CD4-positive, alpha-beta T cell treated with Interleukin-15 for 4 hours (primary cell): Measurements from ENCODE around the gene ELK4.
"Not testable (repeated sequence)": the region's sequence is repeated elsewhere in the genome, so short reads cannot be mapped to it uniquely, and the experiment has no call there.

Source experiments
- DNase-seq: peaks from one replicate; pipeline ENCODE4 v3.0.0-alpha.2; 2020; ENCODE audit warnings: low spot score

Gene ELK4

GRCh38 chr1:205664399-205665017, 32.7 kb upstream of the ELK4 start:
- no peak for DNase-seq

GRCh38 chr1:205663286-205663936, 31.6 kb upstream of the ELK4 start:
- DNase-seq: no peak

DNA sequence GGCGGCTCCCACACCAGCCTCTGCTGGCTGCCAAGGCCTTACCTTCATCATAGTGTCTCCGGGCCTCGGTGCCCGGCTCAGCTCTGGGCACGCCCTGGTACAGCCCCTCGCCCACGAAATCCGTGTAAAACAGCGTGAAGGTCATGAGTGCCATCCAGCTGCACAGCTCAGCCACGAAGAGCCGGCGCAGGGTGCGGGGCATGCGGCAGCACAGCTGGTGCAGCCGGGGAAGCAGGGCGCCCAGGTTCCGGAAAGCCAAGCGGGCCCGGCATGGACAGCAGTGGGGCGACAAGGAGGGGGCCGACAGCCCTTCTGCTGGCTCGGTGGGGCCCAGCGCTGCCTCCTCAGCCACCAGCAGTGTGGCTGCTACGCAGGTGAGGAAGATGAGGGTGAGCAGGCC, 31.0 kb upstream of the ELK4 start:
- DNase-seq: no peak

- no peak for DNase-seq
Observed at GRCh38 chr1:205662135-205662738, 30.4 kb upstream of the ELK4 start.

DNA sequence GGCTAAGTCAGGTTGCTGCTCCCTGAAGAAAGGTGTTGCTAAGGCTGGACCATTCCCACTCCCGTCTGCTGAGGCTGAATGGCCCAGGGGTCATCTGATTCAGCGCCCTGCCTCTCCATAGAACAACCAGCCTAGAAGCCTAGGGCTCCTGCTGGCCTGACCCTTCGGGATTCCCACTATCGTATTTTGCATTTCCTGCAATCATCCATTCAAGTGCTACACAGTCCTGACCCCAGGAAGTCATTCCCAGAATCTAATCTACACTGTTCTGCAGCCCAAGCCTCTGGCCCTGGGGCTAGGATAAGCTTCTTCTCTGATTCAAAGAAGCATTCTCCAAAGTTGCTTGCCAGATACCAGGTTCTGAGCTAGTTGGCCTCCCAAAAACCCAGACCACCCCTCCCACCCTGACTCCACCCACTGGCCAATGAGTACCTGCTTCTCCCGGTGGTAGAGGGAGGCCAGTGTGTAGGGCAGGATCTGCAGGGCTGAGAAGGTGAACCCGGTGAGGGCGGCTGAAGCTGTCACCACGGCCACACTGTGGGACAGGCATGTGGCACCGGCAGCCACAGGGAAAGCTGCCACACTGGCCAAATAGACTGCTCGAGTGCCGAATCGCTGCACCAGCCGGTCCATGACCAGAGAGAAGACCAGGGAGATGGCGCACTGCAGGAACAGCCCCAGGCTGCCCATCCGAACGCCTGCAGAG, 29.8 kb upstream of the ELK4 start:
- no peak for DNase-seq

DNA sequence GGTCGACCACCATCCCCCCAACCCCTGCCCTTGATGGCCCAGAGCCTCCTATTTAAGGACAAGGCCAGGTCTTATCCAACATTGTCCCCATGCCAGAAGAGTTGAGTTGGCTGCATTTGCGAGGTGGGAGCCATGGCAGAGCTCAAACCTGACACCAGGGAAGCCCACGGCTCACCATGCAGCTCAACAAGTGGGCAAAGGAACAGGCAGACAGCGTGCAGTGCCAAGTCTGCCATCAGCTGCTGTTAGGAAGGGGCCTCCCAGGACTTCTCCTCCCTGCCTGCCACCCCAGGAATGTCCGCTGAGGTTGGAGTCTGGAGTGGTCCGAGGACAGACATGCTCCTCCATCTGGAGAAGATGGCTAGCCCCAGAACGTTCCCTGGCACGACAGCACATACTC, 28.6 kb upstream of the ELK4 start:
- DNase-seq: no peak

DNA sequence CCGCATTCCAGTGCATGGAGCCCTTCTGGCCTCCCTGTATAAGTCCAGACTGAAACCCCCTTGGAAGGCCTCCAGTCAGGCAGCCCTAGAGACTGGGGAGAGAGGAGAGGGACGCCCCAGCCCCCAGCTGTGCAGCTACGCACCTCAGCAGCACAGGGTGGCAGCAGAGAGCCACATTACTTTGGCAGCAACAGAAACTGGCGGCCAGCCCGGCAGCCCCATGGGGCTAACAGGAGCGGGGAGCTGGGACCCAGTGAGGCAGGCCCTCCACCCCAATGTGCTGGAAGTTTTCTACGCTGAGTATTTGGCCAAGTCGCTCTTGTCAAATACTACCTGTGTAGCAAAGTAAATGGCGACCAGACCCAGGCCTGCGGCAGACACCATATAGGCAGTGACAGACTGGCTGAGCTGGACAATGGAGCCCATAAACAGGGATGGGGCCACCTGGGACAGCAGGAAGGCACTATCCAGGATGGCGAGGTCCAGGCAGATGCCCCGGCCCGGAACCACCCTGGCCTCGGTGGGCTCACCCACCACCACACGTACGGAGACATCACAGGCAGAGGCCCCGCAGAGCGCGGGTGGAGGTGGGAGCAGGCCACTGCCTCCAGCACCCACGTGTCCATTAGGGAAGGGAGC, 27.3 kb upstream of the ELK4 start:
- DNase-seq: peak; percentile 71

- no peak for DNase-seq
Observed at GRCh38 chr1:205656236-205656635, 24.4 kb upstream of the ELK4 start.

DNA sequence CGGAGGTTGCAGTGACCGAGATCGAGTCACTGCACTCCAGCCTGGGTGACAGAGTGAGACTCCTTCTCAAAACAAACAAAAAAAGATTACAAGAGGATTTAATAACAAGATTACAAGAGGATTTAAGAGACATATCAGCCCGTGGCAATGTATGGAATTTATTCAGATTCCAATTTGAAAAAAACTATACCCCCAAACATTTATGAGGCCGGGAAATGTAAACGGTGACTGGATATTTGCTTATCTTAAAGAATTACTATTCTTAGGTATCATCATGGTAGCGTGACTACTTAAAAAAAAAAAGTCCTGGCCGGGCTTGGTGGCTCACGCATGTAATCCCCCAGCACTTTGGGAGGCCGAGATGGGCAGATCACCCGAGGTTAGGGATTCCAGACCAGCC, 21.2 kb upstream of the ELK4 start:
- no peak for DNase-seq

GRCh38 chr1:205650241-205650640, 18.4 kb upstream of the ELK4 start:
- DNase-seq: no peak

DNA sequence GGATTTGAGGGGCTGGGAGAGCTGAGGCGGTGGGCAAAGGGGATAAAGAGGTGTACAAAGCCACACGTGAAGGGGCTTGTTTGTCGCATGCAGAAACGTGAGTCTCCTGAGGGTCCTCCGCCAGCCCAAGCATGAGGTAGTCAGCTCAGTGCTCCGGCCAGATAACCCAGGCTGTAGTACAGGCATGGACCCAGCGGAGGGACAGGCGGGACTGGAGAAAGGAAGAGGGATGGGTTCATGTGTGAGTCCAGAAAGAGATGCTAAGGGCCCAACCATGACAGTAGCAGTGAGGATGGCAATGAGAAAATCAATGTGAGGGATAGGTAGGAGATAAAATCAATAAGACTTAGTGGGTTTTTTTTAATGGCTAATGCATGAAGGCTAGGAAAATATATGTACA, 13.7 kb upstream of the ELK4 start:
- DNase-seq: no peak

- DNase-seq: no peak
Observed at GRCh38 chr1:205642679-205643307, 11.0 kb upstream of the ELK4 start.

DNA sequence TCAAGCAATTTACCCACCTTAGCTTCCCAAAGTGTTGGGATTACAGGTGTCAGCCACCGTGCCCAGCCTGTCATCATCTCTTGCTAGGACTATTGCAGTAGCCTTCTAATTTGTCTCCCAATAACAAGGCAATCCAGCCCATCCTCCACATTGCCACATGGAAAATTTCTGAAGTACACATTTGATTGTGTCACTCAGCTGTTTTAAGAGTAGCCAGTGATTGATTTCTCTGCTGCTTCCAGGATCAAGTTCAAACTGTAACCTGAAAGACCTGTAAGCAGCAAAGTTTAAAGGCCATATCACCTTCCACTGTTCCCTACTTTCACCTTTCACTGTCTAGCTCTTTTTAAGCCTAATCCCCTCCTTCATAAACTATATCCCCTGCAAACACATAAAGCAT, 7.8 kb upstream of the ELK4 start:
- no peak for DNase-seq

DNA sequence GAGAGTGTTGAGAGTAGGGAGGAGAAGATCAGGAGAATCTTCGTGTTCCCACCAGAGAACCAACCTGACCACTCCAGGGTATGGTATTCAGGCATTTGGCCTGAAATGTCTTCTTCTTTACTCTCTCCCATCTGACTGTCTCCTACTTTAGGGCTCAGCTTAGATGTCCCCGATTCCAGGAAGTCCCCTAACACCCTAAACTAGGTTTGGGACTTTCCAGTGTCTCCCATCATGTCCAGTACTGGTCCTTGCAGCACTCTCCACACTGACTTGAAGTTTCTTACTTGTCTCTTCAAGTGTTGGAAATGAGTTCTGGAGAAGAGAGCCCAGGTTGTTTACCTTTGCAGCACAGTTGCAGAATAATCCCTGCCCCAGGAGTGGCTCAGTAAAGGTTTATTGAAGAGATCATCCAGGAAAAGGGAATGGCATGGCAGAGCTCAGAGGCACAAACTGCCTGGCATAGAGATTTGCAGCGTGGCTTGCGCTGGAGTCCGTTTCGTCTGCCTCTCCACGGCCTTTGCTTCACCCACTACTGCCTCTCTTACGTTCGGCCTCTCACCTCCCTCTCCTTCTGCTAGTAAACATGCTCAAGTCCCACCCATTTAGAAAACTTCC, 6.2 kb upstream of the ELK4 start:
- no peak for DNase-seq

- no peak for DNase-seq
Observed at GRCh38 chr1:205636732-205637131, 4.9 kb upstream of the ELK4 start.

- not testable (repeated sequence) for DNase-seq
Observed at GRCh38 chr1:205636138-205636530, 4.3 kb upstream of the ELK4 start.

DNA sequence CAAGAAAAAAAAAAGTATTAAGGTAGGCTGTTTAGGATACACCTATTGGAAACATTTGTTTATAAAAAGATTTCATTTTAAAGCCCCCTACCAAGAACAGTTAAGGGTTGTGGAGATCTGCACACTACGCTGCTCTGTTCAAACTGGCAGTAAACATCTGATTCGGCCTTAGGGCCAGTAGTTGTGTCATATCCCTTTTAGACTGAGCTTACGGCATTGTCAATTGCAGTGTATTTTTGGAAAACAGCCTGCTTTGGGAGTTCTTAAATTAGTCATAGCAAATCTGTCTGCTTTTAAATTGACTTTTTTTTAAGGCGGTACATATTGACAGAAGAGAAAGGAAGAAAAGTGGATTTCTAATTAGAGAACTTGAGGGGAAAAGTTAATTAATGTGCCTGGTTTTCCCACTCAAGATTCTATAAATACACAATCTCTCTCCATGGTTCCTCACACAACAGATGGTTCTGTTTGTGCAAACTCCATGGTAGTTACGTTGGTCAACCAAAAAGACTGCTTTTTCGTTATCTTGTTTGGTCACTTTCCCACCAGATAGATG, 1.7 kb upstream of the ELK4 start:
- DNase-seq: no peak

- no peak for DNase-seq
Observed at GRCh38 chr1:205632669-205633169, 908 bp upstream of the ELK4 start.

DNA sequence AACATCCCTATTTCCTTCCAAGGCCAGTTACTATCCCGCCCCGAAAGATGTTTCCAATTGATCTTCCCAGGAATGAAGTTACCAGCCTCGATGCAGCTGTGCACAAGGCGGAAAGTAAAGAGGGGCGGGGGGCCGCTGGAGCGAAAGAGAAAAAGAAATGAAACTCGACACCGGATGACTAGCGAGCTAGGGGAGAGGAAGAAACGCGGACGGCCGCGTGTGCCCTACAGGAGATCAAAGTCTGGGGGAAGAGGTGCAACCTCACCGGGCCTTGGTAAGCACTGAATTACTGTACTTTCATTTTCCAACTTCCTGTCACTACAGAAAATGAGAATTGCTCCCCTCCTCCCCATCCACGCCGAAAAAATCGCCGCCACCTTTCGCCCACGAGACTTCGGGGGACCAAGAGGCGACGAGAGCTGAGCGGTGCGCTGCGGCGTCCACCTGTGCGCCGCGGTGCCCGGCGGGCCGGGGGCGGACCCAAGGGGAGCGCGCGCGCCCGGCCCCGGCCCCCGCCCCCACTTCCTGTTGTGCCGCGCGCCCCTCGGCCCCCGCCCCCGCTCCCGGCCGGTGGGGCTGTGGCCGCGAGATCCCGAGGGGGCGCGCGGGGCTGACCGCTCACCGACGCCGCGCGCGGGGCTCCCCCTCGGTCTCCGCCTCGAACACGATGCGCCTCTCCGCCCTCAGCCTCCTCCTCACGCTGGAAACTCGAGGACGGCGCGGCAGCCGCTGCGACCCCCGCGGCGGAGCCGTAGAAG, 622 bp downstream of the ELK4 start:
- peak; percentile 80 for DNase-seq

- no peak for DNase-seq
Observed at GRCh38 chr1:205630651-205631009, 1.2 kb downstream of the ELK4 start.

DNA sequence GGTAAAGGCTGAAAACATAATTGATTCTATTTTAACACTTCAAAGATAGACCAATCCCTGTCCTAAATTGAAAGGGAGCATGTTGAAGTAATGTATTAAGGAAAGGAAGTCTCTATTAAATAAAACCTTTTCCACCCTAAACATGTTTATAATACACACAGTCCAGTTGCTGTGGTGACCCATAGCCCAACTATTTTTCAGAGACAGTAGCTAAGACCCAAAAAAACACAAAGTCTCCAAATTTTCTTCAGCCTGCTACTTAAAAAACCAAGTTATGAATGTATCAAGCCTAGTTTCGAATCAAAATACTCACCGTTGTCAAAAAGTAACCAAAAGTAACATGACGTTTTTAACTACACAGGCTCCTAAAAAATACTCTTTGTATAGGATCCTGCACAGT, 1.6 kb downstream of the ELK4 start:
- no peak for DNase-seq
